SJSA1 (cell line): ENCODE data around the gene CHCHD3. TPM values are rescaled to one million over a fixed set of nuclear protein-coding genes. Genes with fewer than 3 reads are reported as not detected.

ENCODE experiments used
- DNase-seq, 2 experiments: peaks; one replicate each; pipeline ENCODE4 v3.0.0-alpha.2; 2015 to 2020; ENCODE audit warnings: low spot score in 2 of 2, low read depth in 1 of 2
- H3K27ac ChIP-seq: fragments of 250-450 bp; sonication (Bioruptor Pico); 2 replicates; pipeline ENCODE4 v1.5.1; 2020; ENCODE audit warnings: mild to moderate bottlenecking, moderate library complexity
- H3K27me3 ChIP-seq: fragments of 250-450 bp; sonication (Bioruptor Pico); replicated peaks from 2 replicates; pipeline ENCODE4 v1.5.1; 2020; ENCODE audit warnings: mild to moderate bottlenecking, moderate library complexity
- H3K36me3 ChIP-seq: fragments of 250-450 bp; sonication (Bioruptor Pico); 2 replicates; pipeline ENCODE4 v1.5.1; 2020; ENCODE audit warnings: mild to moderate bottlenecking
- H3K4me1 ChIP-seq: fragments of 250-450 bp; sonication (Bioruptor Pico); replicated peaks from 2 replicates; pipeline ENCODE4 v1.6.1; 2021; ENCODE audit warnings: mild to moderate bottlenecking
- H3K4me3 ChIP-seq: fragments of 250-450 bp; sonication (Bioruptor Pico); 2 replicates; pipeline ENCODE4 v1.5.1; 2020; ENCODE audit warnings: mild to moderate bottlenecking
- H3K9me3 ChIP-seq: fragments of 250-450 bp; sonication (Bioruptor Pico); replicated peaks from 2 replicates; pipeline ENCODE4 v1.5.1; 2020; ENCODE audit warnings: mild to moderate bottlenecking
- total RNA-seq: library from RNA; depleted of rRNA; stranded (reverse); fragments of >200 nt; shearing (Covaris generic); gene quantifications from 2 replicates; pipeline ENCODE4 v1.2.3, GENCODE V29; 2014

The CHCHD3 gene
- total RNA-seq, 1 experiment from 2014 or later, result 150 TPM

GRCh38 chr7:132769280-132769679 lies 312.6 kb downstream of the CHCHD3 start:
- no peaks in the 10 kb centered on the region for H3K36me3 ChIP-seq
- H3K4me3 ChIP-seq, result no peak overlapping the region
- H3K27me3 ChIP-seq, result no peaks in the 10 kb centered on the region
- H3K9me3 ChIP-seq, result peaks cover 5% of the 10 kb centered on the region; the same call in 1 of the 2 replicates
- peaks cover 12% of the 10 kb centered on the region for H3K4me1 ChIP-seq
- H3K27ac ChIP-seq, result no peak overlapping the region
- DNase-seq, result no peak

GRCh38 chr7:132768099-132768498 lies 313.8 kb downstream of the CHCHD3 start:
- H3K9me3 ChIP-seq, result peaks cover 5% of the 10 kb centered on the region; the same call in 1 of the 2 replicates
- H3K4me1 ChIP-seq, result peaks cover 18% of the 10 kb centered on the region
- no peak overlapping the region for H3K4me3 ChIP-seq
- H3K36me3 ChIP-seq, result no peaks in the 10 kb centered on the region
- DNase-seq, result no peak
- no peak overlapping the region for H3K27ac ChIP-seq
- no peaks in the 10 kb centered on the region for H3K27me3 ChIP-seq

GRCh38 chr7:132767378-132767777 lies 314.5 kb downstream of the CHCHD3 start:
- no peak overlapping the region for H3K27ac ChIP-seq
- no peak overlapping the region for H3K4me3 ChIP-seq
- H3K27me3 ChIP-seq, result no peaks in the 10 kb centered on the region
- no peak for DNase-seq
- H3K36me3 ChIP-seq, result no peaks in the 10 kb centered on the region
- H3K4me1 ChIP-seq, result peaks cover 18% of the 10 kb centered on the region
- peaks cover 5% of the 10 kb centered on the region; the same call in 1 of the 2 replicates for H3K9me3 ChIP-seq

- Histone ChIP-seq H3K4me3 (no peak overlapping the region), H3K9me3 (peaks cover 5% of the 10 kb centered on the region; the same call in 1 of the 2 replicates), H3K27ac (no peak overlapping the region), H3K4me1 (peaks cover 18% of the 10 kb centered on the region), H3K27me3 (no peaks in the 10 kb centered on the region), H3K36me3 (no peaks in the 10 kb centered on the region)
- no peak for DNase-seq
These were observed 315.2 kb downstream of the CHCHD3 start for GRCh38 chr7:132766660-132767059.

GRCh38 chr7:132765861-132766260 lies 316.0 kb downstream of the CHCHD3 start:
- Histone ChIP-seq H3K36me3 (no peaks in the 10 kb centered on the region), H3K9me3 (peaks cover 11% of the 10 kb centered on the region; the same call in 1 of the 2 replicates), H3K27ac (no peak overlapping the region), H3K4me3 (no peak overlapping the region), H3K4me1 (peaks cover 18% of the 10 kb centered on the region), H3K27me3 (no peaks in the 10 kb centered on the region)
- DNase-seq, result no peak

- H3K4me1 ChIP-seq, result peaks cover 27% of the 10 kb centered on the region
- no peaks in the 10 kb centered on the region for H3K36me3 ChIP-seq
- no peaks in the 10 kb centered on the region for H3K27me3 ChIP-seq
- no peak for DNase-seq
- H3K27ac ChIP-seq, result no peak overlapping the region
- peaks cover 11% of the 10 kb centered on the region; the same call in 1 of the 2 replicates for H3K9me3 ChIP-seq
- no peak overlapping the region for H3K4me3 ChIP-seq
These were observed 317.1 kb downstream of the CHCHD3 start for GRCh38 chr7:132764762-132765161.

- H3K4me1 ChIP-seq, result peaks cover 27% of the 10 kb centered on the region
- no peak overlapping the region for H3K27ac ChIP-seq
- no peak overlapping the region for H3K4me3 ChIP-seq
- DNase-seq, result peak; percentile 59
- no peaks in the 10 kb centered on the region for H3K27me3 ChIP-seq
- peaks cover 6% of the 10 kb centered on the region; the same call in 1 of the 2 replicates for H3K9me3 ChIP-seq
- H3K36me3 ChIP-seq, result no peaks in the 10 kb centered on the region
These were observed 321.0 kb downstream of the CHCHD3 start for GRCh38 chr7:132760866-132761265.

GRCh38 chr7:132760244-132760623 lies 321.7 kb downstream of the CHCHD3 start:
- Histone ChIP-seq H3K36me3 (no peaks in the 10 kb centered on the region), H3K27me3 (no peaks in the 10 kb centered on the region), H3K4me3 (no peak overlapping the region), H3K9me3 (peaks cover 6% of the 10 kb centered on the region; the same call in 1 of the 2 replicates), H3K27ac (no peak overlapping the region), H3K4me1 (peaks cover 27% of the 10 kb centered on the region)
- no peak for DNase-seq

GRCh38 chr7:132759482-132760243 lies 322.2 kb downstream of the CHCHD3 start:
- H3K4me1 ChIP-seq, result peaks cover 26% of the 10 kb centered on the region
- no peaks in the 10 kb centered on the region for H3K36me3 ChIP-seq
- H3K27ac ChIP-seq, result no peak overlapping the region
- H3K4me3 ChIP-seq, result no peak overlapping the region
- H3K27me3 ChIP-seq, result no peaks in the 10 kb centered on the region
- no peak for DNase-seq
- peaks cover 6% of the 10 kb centered on the region; the same call in 1 of the 2 replicates for H3K9me3 ChIP-seq

- no peak overlapping the region for H3K27ac ChIP-seq
- peaks cover 20% of the 10 kb centered on the region for H3K4me1 ChIP-seq
- no peak for DNase-seq
- H3K27me3 ChIP-seq, result no peaks in the 10 kb centered on the region
- H3K4me3 ChIP-seq, result no peak overlapping the region
- H3K9me3 ChIP-seq, result peaks cover 6% of the 10 kb centered on the region; the same call in 1 of the 2 replicates
- H3K36me3 ChIP-seq, result no peaks in the 10 kb centered on the region
These were observed 322.9 kb downstream of the CHCHD3 start for GRCh38 chr7:132758986-132759385.

- H3K4me1 ChIP-seq, result peaks cover 16% of the 10 kb centered on the region
- DNase-seq, result no peak
- H3K9me3 ChIP-seq, result peaks cover 6% of the 10 kb centered on the region; the same call in 1 of the 2 replicates
- no peak overlapping the region for H3K4me3 ChIP-seq
- H3K27me3 ChIP-seq, result no peaks in the 10 kb centered on the region
- no peak overlapping the region for H3K27ac ChIP-seq
- H3K36me3 ChIP-seq, result no peaks in the 10 kb centered on the region
These were observed 324.1 kb downstream of the CHCHD3 start for GRCh38 chr7:132757783-132758182.

- Histone ChIP-seq H3K4me3 (no peak overlapping the region), H3K36me3 (no peaks in the 10 kb centered on the region), H3K4me1 (peaks cover 16% of the 10 kb centered on the region), H3K27me3 (no peaks in the 10 kb centered on the region), H3K9me3 (peaks cover 6% of the 10 kb centered on the region; the same call in 1 of the 2 replicates), H3K27ac (no peak overlapping the region)
- no peak for DNase-seq
These were observed 325.4 kb downstream of the CHCHD3 start for GRCh38 chr7:132756484-132756990.

GRCh38 chr7:132755538-132756483 lies 326.1 kb downstream of the CHCHD3 start:
- H3K4me1 ChIP-seq, result peaks cover 8% of the 10 kb centered on the region
- no peaks in the 10 kb centered on the region; the same call in 1 of the 2 replicates for H3K9me3 ChIP-seq
- H3K27me3 ChIP-seq, result no peaks in the 10 kb centered on the region
- H3K27ac ChIP-seq, result no peak overlapping the region
- H3K36me3 ChIP-seq, result no peaks in the 10 kb centered on the region
- no peak overlapping the region for H3K4me3 ChIP-seq
- DNase-seq, result no peak
